Left lobe of liver (tissue), 2 donors: Measurements from ENCODE around the gene CYP1A2. TPM values are rescaled to one million over a fixed set of nuclear protein-coding genes. Genes with fewer than 3 reads are reported as not detected.
"Not testable (repeated sequence)": the region's sequence is repeated elsewhere in the genome, so short reads cannot be mapped to it uniquely, and the experiment has no call there.

Experiments
- ATAC-seq: fragments of 200-7000 bp; cut with Tn5 transposase; one replicate; pipeline ENCODE4 v1.9.1; 2020; ENCODE audit warnings: mild to moderate bottlenecking, moderate library complexity
- DNase-seq: peaks from one replicate; pipeline ENCODE4 v3.0.0-alpha.2; 2020; ENCODE audit warnings: low spot score
- total RNA-seq: library from RNA; stranded (reverse); gene quantifications from one replicate; pipeline ENCODE4 v1.2.1, GENCODE V29; 2021
- donor health status: DM: no; HTN: no; CAD: no; lungs with moderate emphysema.
- donor health status: DM: no; HTN: yes; CAD: no.

Gene CYP1A2
- total RNA-seq, 1 donor from 2014 or later, result 120 TPM

DNA sequence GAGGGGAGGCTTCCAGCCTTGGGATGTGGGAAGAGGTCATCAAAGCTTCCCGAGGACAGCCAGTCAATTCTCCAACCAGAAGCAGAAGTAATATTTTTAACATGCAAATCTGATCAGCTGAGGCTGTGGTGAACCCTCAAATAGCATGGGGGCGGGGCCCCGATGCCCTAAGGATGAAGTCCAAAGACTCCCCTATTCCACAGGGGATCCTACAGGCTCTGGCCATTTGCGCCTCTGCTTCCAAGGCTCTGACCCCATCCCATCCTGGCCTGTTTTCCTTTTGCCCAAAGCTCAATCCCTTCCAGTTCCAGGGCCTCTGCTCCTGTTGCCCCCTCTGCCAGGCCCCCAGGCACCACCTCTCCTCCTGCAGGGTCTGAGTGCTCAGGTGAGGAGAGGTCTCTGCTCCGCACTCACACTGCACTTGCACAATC, 26.5 kb downstream of the CYP1A2 start:
- DNase-seq (no peak), ATAC-seq (no peak)

DNA sequence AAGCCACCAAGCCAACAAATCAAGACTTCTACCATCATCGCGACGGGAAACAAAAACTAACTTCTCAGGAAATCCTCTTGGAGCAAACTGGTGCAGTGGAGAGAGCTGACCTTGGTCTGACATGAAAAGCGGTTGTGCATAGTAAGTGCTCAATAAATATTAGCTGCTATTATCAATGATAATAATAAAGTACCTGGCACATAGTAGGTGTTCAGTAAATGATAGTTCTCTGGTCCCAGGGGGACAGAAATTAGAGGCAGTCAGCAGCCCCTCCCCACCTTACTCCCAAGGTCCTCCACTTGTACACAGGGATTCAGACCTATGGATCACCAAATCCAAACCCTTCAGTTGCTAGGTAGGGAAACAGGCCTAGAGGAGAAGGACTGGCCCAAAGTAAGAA, 27.2 kb downstream of the CYP1A2 start:
- ATAC-seq (no peak), DNase-seq (no peak)

GRCh38 chr15:74776821-74777768, 28.4 kb downstream of the CYP1A2 start:
- ATAC-seq (no peak), DNase-seq (no peak)

DNA sequence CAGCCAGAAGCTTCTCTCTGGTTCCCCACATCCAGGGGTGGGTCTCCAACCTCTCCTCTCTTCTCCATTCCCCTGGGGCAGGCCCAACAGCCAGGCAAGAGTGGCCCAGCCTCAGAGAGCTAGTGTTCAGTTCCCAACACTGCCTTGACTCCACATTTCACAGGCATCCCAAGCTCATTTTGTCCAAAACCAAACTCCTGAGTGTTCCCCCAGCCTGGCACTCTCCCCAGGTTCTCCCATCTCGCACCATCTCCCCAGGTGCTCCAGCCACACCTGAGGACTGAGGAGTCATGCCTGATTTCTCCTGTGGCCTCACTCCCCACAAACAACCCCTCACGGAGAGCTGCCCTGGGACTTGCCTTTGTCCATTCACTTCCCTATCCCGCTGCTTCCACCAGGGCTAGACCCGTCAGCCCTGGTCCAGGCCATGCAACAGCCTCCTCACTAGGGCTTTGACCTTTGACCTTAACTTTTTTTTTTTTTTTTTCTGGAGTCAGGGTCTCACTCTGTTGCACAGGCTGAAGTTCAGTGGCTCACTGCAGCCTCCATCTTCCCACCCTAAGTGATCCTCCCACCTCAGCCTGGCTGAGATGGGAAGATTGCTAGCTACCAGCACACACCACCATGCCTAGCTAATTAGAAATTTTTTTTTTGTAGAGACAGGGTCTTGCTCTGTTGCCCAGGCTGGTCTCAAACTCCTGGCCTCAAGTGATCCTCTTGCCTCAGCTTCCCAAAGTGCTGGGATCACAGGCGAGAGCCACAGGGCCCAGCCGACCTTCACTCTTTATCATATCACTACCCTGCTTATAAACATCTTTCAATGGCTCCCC, 29.3 kb downstream of the CYP1A2 start:
- no peak for ATAC-seq
- no peak for DNase-seq

DNA sequence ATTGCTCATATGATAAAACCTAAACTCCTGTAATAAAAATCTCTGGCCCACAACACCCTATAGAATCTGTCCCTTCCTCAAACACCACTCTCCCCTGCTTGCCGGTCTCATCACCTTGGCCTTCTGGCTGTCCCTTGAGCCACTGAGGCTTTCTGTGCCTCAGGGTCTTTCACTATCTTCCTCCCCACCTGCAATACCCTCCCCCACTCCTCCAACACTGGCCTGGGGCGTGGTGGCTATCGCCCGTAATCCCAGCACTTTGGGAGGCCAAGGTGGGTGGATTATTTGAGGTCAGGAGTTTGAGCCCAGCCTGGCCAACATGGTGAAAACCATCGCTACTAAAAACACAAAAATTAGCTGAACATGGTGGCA, 29.9 kb downstream of the CYP1A2 start:
- DNase-seq, result no peak

GRCh38 chr15:74779162-74779648, 30.6 kb downstream of the CYP1A2 start:
- ATAC-seq (no peak), DNase-seq (no peak)

More for the DNA sequence above, 29.9 kb downstream of the CYP1A2 start:
- no peak for ATAC-seq

GRCh38 chr15:74780523-74781430, 32.1 kb downstream of the CYP1A2 start:
- DNase-seq (peak; percentile 84), ATAC-seq (peak; percentile 51)

DNA sequence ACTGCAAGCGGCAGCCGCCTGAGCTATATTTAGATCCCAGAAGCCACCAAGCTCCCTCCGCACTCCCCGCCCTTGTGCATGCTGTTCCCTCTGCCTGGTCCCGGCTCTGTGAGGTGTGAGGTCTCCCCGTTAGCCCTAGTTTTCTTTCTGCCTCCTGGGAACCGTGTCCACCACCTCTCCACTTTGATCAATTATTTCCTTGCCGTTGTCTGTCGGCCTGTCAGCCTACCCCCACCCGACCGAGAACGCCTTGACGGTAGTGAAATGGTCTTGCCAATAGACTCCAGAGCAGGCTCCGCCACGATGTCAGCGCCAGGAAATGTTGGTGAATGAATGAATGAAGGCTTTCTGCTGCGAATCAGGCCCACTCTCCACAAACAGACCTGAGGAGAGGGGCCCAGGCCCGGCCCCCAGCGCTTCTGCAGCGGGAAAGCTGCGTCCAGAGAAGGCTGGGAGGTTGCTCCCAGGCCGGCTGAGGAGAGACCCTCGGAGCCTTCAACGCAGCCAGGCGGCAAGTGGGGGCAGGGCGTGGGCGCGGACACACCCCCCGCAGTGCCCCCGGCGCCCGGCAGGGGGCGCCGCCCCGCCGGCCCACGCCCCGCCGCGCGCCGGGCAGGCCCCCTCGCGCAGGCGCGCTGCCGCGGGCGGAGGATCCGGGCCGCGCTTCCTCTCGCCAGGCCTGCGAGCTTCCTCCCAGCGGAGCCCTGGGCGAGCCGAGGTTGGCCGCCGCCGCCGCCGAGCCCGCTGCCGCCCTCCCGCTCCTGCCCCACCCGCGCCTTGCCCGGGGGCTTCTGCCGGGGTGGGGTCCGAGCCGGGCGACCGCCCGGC, 33.0 kb downstream of the CYP1A2 start, which contains the start of gene CSK:
Gene CSK, plus strand, starts transcription at position 650 of the 828 bp plus-strand sequence. CDS start 16,218 bp downstream, outside the sequence.
- peak; percentile 83 for DNase-seq

GRCh38 chr15:74782259-74783071, 33.8 kb downstream of the CYP1A2 start:
- DNase-seq, result peak; percentile 52

More for the DNA sequence above, 33.0 kb downstream of the CYP1A2 start, which contains the start of gene CSK:
- ATAC-seq, result peak; percentile 74

DNA sequence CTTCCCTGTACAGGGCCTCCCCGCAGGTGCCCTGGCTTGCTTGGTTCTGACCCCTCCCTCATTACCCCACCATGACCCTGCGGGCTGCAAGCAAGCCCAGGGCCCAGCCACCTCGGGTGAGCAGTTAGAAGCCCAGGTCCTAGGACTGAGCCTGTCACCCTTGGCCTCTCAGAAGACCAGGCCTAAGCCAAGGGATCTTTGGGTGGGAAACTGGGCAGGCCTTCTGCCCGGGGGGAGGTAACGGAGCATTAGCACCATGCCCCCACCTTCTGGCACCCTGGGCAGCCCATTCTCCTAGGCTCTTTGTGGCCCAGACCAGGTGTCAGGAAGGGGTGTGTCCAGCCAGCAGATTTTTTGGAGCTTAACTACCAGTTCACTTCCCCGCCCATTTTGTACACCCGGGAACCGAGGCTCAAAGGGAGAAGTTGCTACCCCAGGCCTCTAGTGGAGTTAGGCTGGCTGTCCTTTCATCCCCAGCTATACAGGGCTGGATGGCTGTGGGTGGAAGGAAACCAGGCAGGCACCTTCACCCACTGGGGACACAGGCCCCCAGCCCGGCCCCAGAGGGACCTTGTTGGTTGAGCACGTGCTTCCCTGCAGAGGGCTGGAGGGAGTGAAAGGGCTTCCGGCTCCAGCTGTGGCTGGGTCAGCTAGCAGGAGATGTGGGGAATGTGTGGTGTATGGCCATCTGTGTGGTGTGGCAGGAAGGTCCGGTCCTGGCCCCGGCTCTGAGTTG, 34.6 kb downstream of the CYP1A2 start:
- ATAC-seq (peak; percentile 3), DNase-seq (peak; percentile 61)

More at GRCh38 chr15:74782259-74783071, 33.8 kb downstream of the CYP1A2 start:
- peak; percentile 0 for ATAC-seq

DNA sequence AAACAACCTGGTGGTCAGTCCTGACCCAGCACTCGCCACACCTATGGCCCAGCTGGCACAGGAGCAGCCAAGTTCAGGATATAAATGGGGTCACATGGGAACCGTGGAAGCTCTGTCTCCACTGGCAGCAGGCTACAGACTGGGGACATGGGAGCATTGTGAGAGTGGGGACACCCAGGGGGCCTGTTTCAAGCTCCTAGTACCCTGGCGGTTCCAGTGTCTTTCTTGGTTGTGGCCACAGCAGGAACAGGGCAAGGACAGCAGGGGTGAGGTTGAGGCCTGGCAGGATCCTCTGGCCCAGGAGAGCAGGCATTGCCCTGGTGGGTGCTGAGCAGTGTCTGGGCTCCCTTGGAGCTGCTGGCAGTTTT, 35.1 kb downstream of the CYP1A2 start:
- DNase-seq (no peak), ATAC-seq (peak; percentile 4)

GRCh38 chr15:74784426-74785193, 36.0 kb downstream of the CYP1A2 start:
- DNase-seq, result no peak
- no peak for ATAC-seq

DNA sequence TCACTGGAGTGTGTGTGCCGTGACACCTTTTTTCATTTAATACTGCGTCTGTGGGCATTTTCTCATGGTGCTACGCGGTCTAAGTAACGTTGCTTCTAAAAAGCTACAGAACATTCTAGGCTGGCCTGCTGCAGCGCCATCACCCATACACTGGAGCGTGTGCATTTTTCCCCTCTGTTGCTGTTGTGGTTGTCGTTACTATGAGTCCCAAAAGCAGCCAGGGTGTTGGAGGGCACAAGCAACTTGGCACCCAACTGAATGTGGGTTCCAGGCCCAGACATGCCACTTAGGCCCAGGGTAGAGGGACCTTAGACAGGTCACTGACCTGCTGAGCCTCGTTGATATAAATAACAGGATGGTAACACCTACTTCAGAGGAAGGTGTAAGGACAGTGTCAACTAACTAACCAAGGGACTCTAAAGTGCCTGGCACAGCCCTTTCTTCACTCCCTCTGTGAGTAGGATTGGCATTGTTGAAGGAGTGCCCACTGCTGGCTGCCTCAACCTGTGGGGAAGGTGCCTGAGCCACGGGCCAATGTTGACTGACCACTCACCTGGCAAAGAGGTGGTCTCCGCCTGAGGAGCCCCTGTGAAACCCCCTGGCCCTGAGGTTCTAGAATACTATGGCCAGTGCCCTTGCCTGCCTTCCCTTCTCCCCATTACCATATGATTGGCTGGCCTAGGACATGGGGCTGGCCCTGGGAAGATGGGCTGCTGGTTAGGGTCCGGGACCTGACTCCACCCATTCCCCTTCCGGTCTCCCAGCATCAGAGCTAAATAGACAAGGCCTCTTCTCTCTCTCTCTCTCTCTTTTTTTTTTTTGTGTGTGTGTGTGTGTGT, 36.8 kb downstream of the CYP1A2 start:
- DNase-seq (no peak), ATAC-seq (no peak)

- DNase-seq, ATAC-seq: not testable (repeated sequence)
Measured at GRCh38 chr15:74786081-74786480, 37.4 kb downstream of the CYP1A2 start.

DNA sequence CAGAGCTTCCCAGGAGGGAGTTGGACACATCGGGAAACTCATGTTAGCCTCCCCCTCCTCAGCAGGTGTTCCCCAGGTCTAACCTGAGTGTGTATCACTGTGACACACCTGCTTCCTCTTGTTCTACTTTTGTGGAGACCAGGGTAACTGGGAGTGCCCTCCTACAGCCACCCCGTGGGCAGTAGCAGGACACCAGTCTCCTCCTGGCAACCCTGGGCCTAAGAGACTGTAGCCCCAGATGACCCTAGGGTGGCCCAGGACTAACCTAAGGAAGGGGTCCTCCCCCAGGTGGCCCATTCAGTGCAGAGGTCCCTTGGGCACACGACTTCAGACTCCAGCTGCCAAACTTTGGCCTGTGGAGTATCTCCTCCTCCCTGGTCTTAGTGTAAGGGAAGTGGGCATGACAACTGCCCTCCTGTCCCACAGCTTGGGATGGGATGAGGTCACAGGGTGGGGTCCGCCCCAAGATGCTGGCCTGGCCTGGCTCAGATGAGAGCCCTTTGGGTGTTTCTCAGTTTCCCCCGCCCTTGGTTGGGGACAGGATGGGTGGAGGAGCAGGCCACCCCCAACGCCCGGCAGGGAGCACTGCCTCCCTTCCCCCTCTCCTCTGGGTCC, 38.0 kb downstream of the CYP1A2 start:
- ATAC-seq (no peak), DNase-seq (no peak)
